Measurements from ENCODE around the gene SPEF1. TPM values are rescaled to one million over a fixed set of nuclear protein-coding genes. Genes with fewer than 3 reads are reported as not detected.

Gene SPEF1
- total and polyA plus RNA-seq, 2 of the 13 experiments (the other 11 are each of a cell fraction or from before 2014, with no cell fraction given) = 0.11 to 0.27 TPM

GRCh38 chr20:3819411-3820047 is 38.3 kb upstream of the SPEF1 start (continued):
- TF ChIP-seq, protein P1, sequence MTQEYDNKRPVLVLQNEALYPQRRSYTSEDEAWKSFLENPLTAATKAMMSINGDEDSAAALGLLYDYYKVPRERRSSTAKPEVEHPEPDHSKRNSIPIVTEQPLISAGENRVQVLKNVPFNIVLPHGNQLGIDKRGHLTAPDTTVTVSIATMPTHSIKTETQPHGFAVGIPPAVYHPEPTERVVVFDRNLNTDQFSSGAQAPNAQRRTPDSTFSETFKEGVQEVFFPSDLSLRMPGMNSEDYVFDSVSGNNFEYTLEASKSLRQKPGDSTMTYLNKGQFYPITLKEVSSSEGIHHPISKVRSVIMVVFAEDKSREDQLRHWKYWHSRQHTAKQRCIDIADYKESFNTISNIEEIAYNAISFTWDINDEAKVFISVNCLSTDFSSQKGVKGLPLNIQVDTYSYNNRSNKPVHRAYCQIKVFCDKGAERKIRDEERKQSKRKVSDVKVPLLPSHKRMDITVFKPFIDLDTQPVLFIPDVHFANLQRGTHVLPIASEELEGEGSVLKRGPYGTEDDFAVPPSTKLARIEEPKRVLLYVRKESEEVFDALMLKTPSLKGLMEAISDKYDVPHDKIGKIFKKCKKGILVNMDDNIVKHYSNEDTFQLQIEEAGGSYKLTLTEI (CRISPR knock-in tag; conservative IDR thresholded peaks at IDR 0.05) = no peak
- TF ChIP-seq AGO2 (optimal IDR thresholded peaks at IDR 0.05; ENCODE audit: low read depth, low read length) = no peak
- TF ChIP-seq ZNF441 (CRISPR knock-in tag; IDR thresholded peaks at IDR 0.05; ENCODE audit: borderline replicate concordance) = no peak
- no peak for TF ChIP-seq ADNP (CRISPR knock-in tag; IDR thresholded peaks at IDR 0.05)
- peak; percentile 25; the same call in 1 of the 2 replicates for TF ChIP-seq U2AF2 (IDR thresholded peaks at IDR 0.05; ENCODE audit: low read depth, low read length)
- TF ChIP-seq ZNF337 (CRISPR knock-in tag; IDR thresholded peaks at IDR 0.05; ENCODE audit: borderline replicate concordance, low read depth) = no peak
- TF ChIP-seq SRY (CRISPR knock-in tag; IDR thresholded peaks at IDR 0.05) = no peak
- TF ChIP-seq, protein P2, sequence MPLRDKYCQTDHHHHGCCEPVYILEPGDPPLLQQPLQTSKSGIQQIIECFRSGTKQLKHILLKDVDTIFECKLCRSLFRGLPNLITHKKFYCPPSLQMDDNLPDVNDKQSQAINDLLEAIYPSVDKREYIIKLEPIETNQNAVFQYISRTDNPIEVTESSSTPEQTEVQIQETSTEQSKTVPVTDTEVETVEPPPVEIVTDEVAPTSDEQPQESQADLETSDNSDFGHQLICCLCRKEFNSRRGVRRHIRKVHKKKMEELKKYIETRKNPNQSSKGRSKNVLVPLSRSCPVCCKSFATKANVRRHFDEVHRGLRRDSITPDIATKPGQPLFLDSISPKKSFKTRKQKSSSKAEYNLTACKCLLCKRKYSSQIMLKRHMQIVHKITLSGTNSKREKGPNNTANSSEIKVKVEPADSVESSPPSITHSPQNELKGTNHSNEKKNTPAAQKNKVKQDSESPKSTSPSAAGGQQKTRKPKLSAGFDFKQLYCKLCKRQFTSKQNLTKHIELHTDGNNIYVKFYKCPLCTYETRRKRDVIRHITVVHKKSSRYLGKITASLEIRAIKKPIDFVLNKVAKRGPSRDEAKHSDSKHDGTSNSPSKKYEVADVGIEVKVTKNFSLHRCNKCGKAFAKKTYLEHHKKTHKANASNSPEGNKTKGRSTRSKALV (CRISPR knock-in tag; IDR thresholded peaks at IDR 0.05) = no peak
- TF ChIP-seq ATAD3A (CRISPR knock-in tag; IDR thresholded peaks at IDR 0.05) = 0 out of 2 replicates have a peak, but pooled peaks have one; percentile 49
- no peak for TF ChIP-seq BRD4 (CRISPR knock-in tag; IDR thresholded peaks at IDR 0.05)
- TF ChIP-seq NR2F6 (IDR thresholded peaks at IDR 0.05) = no peak
- no peak for TF ChIP-seq NR2F6 (CRISPR knock-in tag; IDR thresholded peaks at IDR 0.05)
- TF ChIP-seq KLF6 (CRISPR knock-in tag; IDR thresholded peaks at IDR 0.05) = no peak
- TF ChIP-seq ZMYM3 (CRISPR knock-in tag; IDR thresholded peaks at IDR 0.05) = no peak
- 0 out of 2 replicates have a peak, but pooled peaks have one; percentile 14 for TF ChIP-seq RBAK (CRISPR knock-in tag; IDR thresholded peaks at IDR 0.05)
- no peak for TF ChIP-seq ZSCAN22 (CRISPR knock-in tag; IDR thresholded peaks at IDR 0.05)
- TF ChIP-seq ZNF660 (CRISPR knock-in tag; IDR thresholded peaks at IDR 0.05; ENCODE audit: borderline replicate concordance, low read depth) = no peak
- no peak for TF ChIP-seq GATA4 (IDR thresholded peaks at IDR 0.05; ENCODE audit: borderline replicate concordance, low read depth)
- TF ChIP-seq KLF13 (CRISPR knock-in tag; IDR thresholded peaks at IDR 0.05) = 0 out of 2 replicates have a peak, but pooled peaks have one; percentile 6
- TF ChIP-seq, protein P3, sequence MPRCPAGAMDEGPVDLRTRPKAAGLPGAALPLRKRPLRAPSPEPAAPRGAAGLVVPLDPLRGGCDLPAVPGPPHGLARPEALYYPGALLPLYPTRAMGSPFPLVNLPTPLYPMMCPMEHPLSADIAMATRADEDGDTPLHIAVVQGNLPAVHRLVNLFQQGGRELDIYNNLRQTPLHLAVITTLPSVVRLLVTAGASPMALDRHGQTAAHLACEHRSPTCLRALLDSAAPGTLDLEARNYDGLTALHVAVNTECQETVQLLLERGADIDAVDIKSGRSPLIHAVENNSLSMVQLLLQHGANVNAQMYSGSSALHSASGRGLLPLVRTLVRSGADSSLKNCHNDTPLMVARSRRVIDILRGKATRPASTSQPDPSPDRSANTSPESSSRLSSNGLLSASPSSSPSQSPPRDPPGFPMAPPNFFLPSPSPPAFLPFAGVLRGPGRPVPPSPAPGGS (CRISPR knock-in tag; IDR thresholded peaks at IDR 0.05) = no peak
- no peak for TF ChIP-seq POLR2A (IDR thresholded peaks at IDR 0.05; ENCODE audit: insufficient read depth in 1 of 2, low read depth in 2 of 2, low read length in 2 of 2)
- TF ChIP-seq HNF4G (IDR thresholded peaks at IDR 0.05; ENCODE audit: borderline replicate concordance, low read depth, low read length) = no peak
- TF ChIP-seq HNF4G (CRISPR knock-in tag; IDR thresholded peaks at IDR 0.05; ENCODE audit: borderline replicate concordance, low read depth) = no peak
- 0 out of 2 replicates have a peak, but pooled peaks have one; percentile 25 for TF ChIP-seq STAT5B (CRISPR knock-in tag; IDR thresholded peaks at IDR 0.05)
- TF ChIP-seq ZNF841 (CRISPR knock-in tag; IDR thresholded peaks at IDR 0.05; ENCODE audit: borderline replicate concordance) = no peak
- no peak for TF ChIP-seq THRA (CRISPR knock-in tag; IDR thresholded peaks at IDR 0.05; ENCODE audit: borderline replicate concordance)
